Measurements from ENCODE around the gene LYPD1. TPM values are rescaled to one million over a fixed set of nuclear protein-coding genes. Genes with fewer than 3 reads are reported as not detected.

LYPD1 gene
- total and polyA plus RNA-seq, 9 of the 15 experiments (the other 6 are each of a cell fraction or from before 2014, with no cell fraction given) = not detected

GRCh38 chr2:132678483-132678882, 8.5 kb upstream of the LYPD1 start:
- CTCF ChIA-PET (ENCODE audit: low intra/inter-chr PET ratio) = no interaction called here
- ATAC-seq (no peak), DNase-seq (ENCODE audit: extremely low read depth in 1 of 4, low spot score in 3 of 4) (no peak), FAIRE-seq (no peak)
- Histone ChIP-seq H3K9ac (ENCODE audit: insufficient read depth in 1 of 2, low read depth in 2 of 2, low read length in 2 of 2) (no peak overlapping the region), H2AFZ (ENCODE audit: low read depth, low read length) (no peak overlapping the region), H3K9me1 (ENCODE audit: control insufficient read depth, insufficient read depth, low read length) (no peaks in the 10 kb centered on the region), H3K4me3 (no peak overlapping the region), H3K9me3 (replicated peaks; ENCODE audit: control insufficient read depth, insufficient read depth, low read depth, low read length) (no peaks in the 10 kb centered on the region), H3K27ac (ENCODE audit: extremely low read depth, low read depth, low read length) (no peak overlapping the region), H3K27me3 (ENCODE audit: control insufficient read depth in 2 of 2, insufficient read depth in 2 of 2, low read length in 2 of 2) (no peaks in the 10 kb centered on the region), H4K20me1 (replicated peaks; ENCODE audit: control insufficient read depth, insufficient read depth, low read length) (no peaks in the 10 kb centered on the region), H3K4me2 (ENCODE audit: insufficient read depth, low read length) (no peak overlapping the region), H3K4me1 (replicated peaks in 1 of 2; ENCODE audit: control insufficient read depth in 2 of 2, insufficient read depth in 2 of 2, low read length in 2 of 2) (no peaks in the 10 kb centered on the region), H3K36me3 (ENCODE audit: control insufficient read depth, insufficient read depth, low read length) (no peaks in the 10 kb centered on the region), H3K79me2 (ENCODE audit: control insufficient read depth, insufficient read depth, low read length) (no peaks in the 10 kb centered on the region)
- POLR2A ChIA-PET = no interaction called here
- in situ Hi-C loops (cut with MboI) (no loop called here), intact Hi-C loops (cut with micrococcal nuclease) (no loop called here)
- TF ChIP-seq CHD1 (IDR thresholded peaks at IDR 0.05; ENCODE audit: low read length) (no peak), USF1 (CRISPR knock-in tag; IDR thresholded peaks at IDR 0.05) (no peak), ZBTB9 (CRISPR knock-in tag; IDR thresholded peaks at IDR 0.05) (no peak), ZNF263 (CRISPR knock-in tag; IDR thresholded peaks at IDR 0.05; ENCODE audit: borderline replicate concordance) (no peak), CHCHD3 (CRISPR knock-in tag; IDR thresholded peaks at IDR 0.05) (no peak), CHAMP1 (IDR thresholded peaks at IDR 0.05) (no peak), STAT5A (IDR thresholded peaks at IDR 0.05; ENCODE audit: borderline replicate concordance, low read length) (no peak)
- TF ChIP-seq, protein P1, sequence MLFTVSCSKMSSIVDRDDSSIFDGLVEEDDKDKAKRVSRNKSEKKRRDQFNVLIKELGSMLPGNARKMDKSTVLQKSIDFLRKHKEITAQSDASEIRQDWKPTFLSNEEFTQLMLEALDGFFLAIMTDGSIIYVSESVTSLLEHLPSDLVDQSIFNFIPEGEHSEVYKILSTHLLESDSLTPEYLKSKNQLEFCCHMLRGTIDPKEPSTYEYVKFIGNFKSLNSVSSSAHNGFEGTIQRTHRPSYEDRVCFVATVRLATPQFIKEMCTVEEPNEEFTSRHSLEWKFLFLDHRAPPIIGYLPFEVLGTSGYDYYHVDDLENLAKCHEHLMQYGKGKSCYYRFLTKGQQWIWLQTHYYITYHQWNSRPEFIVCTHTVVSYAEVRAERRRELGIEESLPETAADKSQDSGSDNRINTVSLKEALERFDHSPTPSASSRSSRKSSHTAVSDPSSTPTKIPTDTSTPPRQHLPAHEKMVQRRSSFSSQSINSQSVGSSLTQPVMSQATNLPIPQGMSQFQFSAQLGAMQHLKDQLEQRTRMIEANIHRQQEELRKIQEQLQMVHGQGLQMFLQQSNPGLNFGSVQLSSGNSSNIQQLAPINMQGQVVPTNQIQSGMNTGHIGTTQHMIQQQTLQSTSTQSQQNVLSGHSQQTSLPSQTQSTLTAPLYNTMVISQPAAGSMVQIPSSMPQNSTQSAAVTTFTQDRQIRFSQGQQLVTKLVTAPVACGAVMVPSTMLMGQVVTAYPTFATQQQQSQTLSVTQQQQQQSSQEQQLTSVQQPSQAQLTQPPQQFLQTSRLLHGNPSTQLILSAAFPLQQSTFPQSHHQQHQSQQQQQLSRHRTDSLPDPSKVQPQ (CRISPR knock-in tag; IDR thresholded peaks at IDR 0.05; ENCODE audit: borderline replicate concordance) = no peak
- no TSS peak for BruUV-seq (replicated peaks)
- 0% methylated on average over 2 of the region's 2 CpGs for WGBS (ENCODE audit: insufficient coverage, low coverage, missing lambda C conversion rate)
